Right ventricle myocardium inferior (tissue), 1 donor: ENCODE measurements around the gene C1QC. TPM values are rescaled to one million over a fixed set of nuclear protein-coding genes. Genes with fewer than 3 reads are reported as not detected.

Source experiments
- microRNA-seq: library from miRNA; unstranded; fragments of <30 nt; microRNA quantifications from one replicate; pipeline ENCODE4 v1.2.0, GENCODE V29; 2020
- total RNA-seq: library from RNA; stranded (reverse); fragmentation: NEBNext Ultra II Directional; extraction: Animal tissue kit (Norgen Biotek cat#: 25700); gene quantifications from one replicate; pipeline ENCODE4 v1.2.1, GENCODE V29; 2021
- donor health status: DM: no; HTN: yes; CAD: no; lungs with severe emphysema.

The C1QC gene
- total RNA-seq, 1 donor from 2014 or later: 140 TPM

Small RNAs within 50 kb of the gene (microRNA-seq; reads per million reads assigned to microRNA genes)
- not detected for gene MIR6127

Other genes starting within 250 kb of the C1QC start
- 17.9 TPM for gene ZBTB40, start 191.8 kb upstream of the C1QC start, total RNA-seq
- not detected for gene EPHA8, start 80.1 kb upstream of the C1QC start, total RNA-seq
- 124 TPM for gene C1QA, start 7.0 kb upstream of the C1QC start, total RNA-seq
- gene C1QB, start 9.6 kb downstream of the C1QC start, total RNA-seq: 165 TPM
- gene EPHB2, start 67.2 kb downstream of the C1QC start, total RNA-seq: 3.5 TPM